ENCODE data around the gene NAA38. TPM values are rescaled to one million over a fixed set of nuclear protein-coding genes. Genes with fewer than 3 reads are reported as not detected.
A peak's percentile ranks its signal among the peaks of the same experiment; 100 is the strongest.

NAA38 gene
- total and polyA plus RNA-seq, 2 donors from 2014 or later, result 69.6 to 246 TPM

DNA sequence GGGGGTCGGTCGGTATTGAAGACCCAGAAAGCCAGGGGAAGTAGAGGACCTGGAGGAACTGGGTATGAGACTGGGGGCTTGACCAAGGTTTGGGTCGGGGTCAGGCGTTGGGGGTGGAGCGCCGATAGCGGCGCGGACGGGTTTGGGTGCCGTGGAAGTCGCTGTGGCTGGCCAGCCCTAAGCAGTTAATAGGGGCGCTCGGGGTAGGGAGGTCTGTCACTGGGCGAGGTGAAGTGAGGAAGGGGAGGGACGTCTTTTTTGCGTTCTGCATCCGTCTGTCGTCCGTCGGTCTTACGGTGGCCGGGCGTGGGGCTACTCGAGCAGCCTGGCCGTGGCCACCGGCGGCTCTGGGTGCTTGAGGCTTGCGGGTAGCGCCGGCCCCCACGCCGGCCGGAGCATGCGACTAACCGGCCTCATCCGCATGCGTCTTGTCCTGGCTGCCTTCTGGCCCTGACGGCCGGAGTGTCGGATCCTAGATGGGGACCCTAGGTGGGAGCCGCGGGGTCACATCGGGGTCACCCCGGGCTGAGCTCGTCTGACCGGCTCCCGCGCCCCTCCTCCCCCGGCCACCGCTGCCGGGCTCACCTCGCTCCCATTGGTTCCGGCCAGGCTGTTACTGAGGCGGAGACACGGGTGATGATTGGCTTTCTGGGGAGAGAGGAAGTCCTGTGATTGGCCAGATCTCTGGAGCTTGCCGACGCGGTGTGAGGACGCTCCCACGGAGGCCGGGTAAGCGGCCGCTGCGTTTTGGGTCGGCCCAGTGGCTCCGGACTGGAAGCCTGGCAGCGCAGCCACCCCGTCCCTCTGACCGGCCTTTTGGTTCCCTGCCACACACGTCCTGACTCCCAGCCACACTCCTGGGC is 12.8 kb downstream of the NAA38 start:
- intact Hi-C loops (cut with DNase I), result no loop called here
- Histone ChIP-seq H3K9ac (ENCODE audit: low read length in 3 of 3) (peak overlapping the region; percentile 53 to 99 (median 83)), H3K27me3 (ENCODE audit: control insufficient read depth, insufficient read depth, low read length) (no peaks in the 10 kb centered on the region), H3K36me3 (ENCODE audit: control insufficient read depth in 2 of 3, insufficient read depth in 3 of 3, low read length in 3 of 3) (peaks cover 0 to 12% (median 9%) of the 10 kb centered on the region in 3 donors), H3K27ac (ENCODE audit: low read depth in 2 of 2, low read length in 2 of 2) (peak overlapping the region; percentile 97 to 99), H3K4me1 (ENCODE audit: control insufficient read depth in 2 of 3, insufficient read depth in 2 of 3, low read depth in 1 of 3, low read length in 3 of 3) (peaks cover 7 to 25% (median 8%) of the 10 kb centered on the region in 3 donors), H3K9me3 (ENCODE audit: control insufficient read depth in 2 of 3, insufficient read depth in 1 of 3, low read length in 3 of 3) (no peaks in the 10 kb centered on the region), H3K4me3 (ENCODE audit: low read length in 3 of 3) (peak overlapping the region; percentile 75 to 94 (median 84))
- DNase-seq (peak; percentile 92 to 97 (median 96)), FAIRE-seq (peak; percentile 84)
- TF ChIP-seq, protein P1, sequence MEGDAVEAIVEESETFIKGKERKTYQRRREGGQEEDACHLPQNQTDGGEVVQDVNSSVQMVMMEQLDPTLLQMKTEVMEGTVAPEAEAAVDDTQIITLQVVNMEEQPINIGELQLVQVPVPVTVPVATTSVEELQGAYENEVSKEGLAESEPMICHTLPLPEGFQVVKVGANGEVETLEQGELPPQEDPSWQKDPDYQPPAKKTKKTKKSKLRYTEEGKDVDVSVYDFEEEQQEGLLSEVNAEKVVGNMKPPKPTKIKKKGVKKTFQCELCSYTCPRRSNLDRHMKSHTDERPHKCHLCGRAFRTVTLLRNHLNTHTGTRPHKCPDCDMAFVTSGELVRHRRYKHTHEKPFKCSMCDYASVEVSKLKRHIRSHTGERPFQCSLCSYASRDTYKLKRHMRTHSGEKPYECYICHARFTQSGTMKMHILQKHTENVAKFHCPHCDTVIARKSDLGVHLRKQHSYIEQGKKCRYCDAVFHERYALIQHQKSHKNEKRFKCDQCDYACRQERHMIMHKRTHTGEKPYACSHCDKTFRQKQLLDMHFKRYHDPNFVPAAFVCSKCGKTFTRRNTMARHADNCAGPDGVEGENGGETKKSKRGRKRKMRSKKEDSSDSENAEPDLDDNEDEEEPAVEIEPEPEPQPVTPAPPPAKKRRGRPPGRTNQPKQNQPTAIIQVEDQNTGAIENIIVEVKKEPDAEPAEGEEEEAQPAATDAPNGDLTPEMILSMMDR (IDR thresholded peaks at IDR 0.05; ENCODE audit: borderline replicate concordance, extremely low read depth, insufficient read depth), result no peak

DNA sequence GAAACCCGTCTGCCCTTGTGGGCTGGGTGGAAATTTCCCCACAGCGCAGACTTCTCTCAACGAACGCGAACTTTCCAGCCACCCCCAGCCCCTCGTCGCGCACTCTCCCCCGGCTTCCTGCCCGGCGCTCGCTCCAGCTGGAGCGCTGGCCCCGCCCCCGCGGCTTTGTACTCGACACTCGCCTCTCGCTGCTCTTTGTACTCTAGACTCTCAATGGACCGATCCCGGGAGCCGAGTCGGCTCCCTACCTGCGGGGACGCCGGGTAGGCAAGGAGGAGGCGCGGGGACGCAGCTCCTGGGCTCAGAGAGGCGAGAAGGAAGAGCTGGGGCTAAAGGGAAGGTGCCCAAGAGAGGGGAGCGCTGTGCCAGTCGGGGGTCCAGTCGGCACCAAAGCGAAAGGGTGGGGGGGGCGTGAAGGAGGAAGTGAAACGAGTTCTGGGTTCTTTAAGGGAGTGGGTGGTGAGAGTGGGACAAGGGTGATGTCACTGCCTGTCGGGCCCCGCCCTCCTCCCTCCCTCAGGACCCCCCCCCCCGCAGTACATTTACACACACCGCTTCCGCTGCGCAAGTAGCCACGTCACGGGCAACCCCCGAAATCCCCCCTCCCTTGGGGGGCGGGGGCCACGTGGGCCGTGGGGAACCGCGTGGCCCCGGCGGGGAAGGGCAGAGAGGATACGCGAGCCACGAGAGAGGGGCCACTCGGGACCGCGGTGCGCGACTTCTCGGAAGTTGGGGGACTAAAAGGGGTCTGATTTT is 13.6 kb downstream of the NAA38 start:
- Histone ChIP-seq H3K27ac (ENCODE audit: low read depth in 2 of 2, low read length in 2 of 2) (peak overlapping the region; percentile 97 to 99), H3K36me3 (ENCODE audit: control insufficient read depth in 2 of 3, insufficient read depth in 3 of 3, low read length in 3 of 3) (peaks cover 0 to 12% (median 3%) of the 10 kb centered on the region in 3 donors), H3K27me3 (ENCODE audit: control insufficient read depth, insufficient read depth, low read length) (no peaks in the 10 kb centered on the region), H3K4me3 (ENCODE audit: low read length in 3 of 3) (peak overlapping the region; percentile 75 to 94 (median 84)), H3K9ac (ENCODE audit: low read length in 3 of 3) (peak overlapping the region; percentile 69 to 99 (median 83)), H3K9me3 (ENCODE audit: control insufficient read depth in 2 of 3, insufficient read depth in 1 of 3, low read length in 3 of 3) (no peaks in the 10 kb centered on the region), H3K4me1 (ENCODE audit: control insufficient read depth in 2 of 3, insufficient read depth in 2 of 3, low read depth in 1 of 3, low read length in 3 of 3) (peaks cover 7 to 34% (median 13%) of the 10 kb centered on the region in 3 donors)
- intact Hi-C loops (cut with DNase I), result no loop called here
- TF ChIP-seq, protein P1 (IDR thresholded peaks at IDR 0.05; ENCODE audit: borderline replicate concordance, extremely low read depth, insufficient read depth), result no peak
- FAIRE-seq (no peak), DNase-seq (peak; percentile 85 to 95 (median 92))

DNA sequence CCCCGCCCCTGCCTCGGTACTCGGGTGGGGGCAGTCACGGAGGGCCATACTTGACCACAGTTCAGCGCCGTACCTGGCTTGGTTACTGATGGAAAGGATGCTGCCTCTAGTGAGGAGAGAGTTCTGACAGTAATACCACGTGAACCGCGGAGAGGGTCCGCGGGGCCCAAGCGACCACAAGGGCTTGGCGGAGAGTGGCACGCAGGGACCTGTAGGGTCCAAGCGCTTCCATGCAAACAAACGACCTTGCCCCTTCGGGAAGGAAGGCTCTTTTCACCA is 14.2 kb downstream of the NAA38 start:
- Histone ChIP-seq H3K4me1 (ENCODE audit: control insufficient read depth in 2 of 3, insufficient read depth in 2 of 3, low read depth in 1 of 3, low read length in 3 of 3) (peaks cover 7 to 36% (median 17%) of the 10 kb centered on the region in 3 donors), H3K9me3 (ENCODE audit: control insufficient read depth in 2 of 3, insufficient read depth in 1 of 3, low read length in 3 of 3) (no peaks in the 10 kb centered on the region), H3K27ac (ENCODE audit: low read depth in 2 of 2, low read length in 2 of 2) (peak overlapping the region; percentile 97 to 99), H3K36me3 (ENCODE audit: control insufficient read depth in 2 of 3, insufficient read depth in 3 of 3, low read length in 3 of 3) (peaks cover 0 to 12% (median 3%) of the 10 kb centered on the region in 3 donors), H3K27me3 (ENCODE audit: control insufficient read depth, insufficient read depth, low read length) (no peaks in the 10 kb centered on the region), H3K4me3 (ENCODE audit: low read length in 3 of 3) (peak overlapping the region; percentile 75 to 94 (median 82)), H3K9ac (ENCODE audit: low read length in 3 of 3) (peak overlapping the region; percentile 68 to 99 (median 69))
- intact Hi-C loops (cut with DNase I), result no loop called here
- DNase-seq, result peak in 1 of 5 donors; percentile 76
- FAIRE-seq, result no peak
- TF ChIP-seq, protein P1 (IDR thresholded peaks at IDR 0.05; ENCODE audit: borderline replicate concordance, extremely low read depth, insufficient read depth), result no peak

All from kidney (tissue), 14 donors.